ENCODE data around the gene MED12.
"Not testable (repeated sequence)": the region's sequence is repeated elsewhere in the genome, so short reads cannot be mapped to it uniquely, and the experiment has no call there.

MED12 gene

GRCh38 chrX:71173440-71173839 is 55.0 kb downstream of the MED12 start:
- Histone ChIP-seq H3K9ac (ENCODE audit: low read length) (no peak overlapping the region), H4K8ac (ENCODE audit: low read depth, low read length) (no peak overlapping the region), H3K79me2 (ENCODE audit: control insufficient read depth, insufficient read depth, low read length) (no peaks in the 10 kb centered on the region), H2BK5ac (ENCODE audit: low read length) (no peak overlapping the region), H3K79me1 (ENCODE audit: low read length) (no peaks in the 10 kb centered on the region), H3K4me3 (ENCODE audit: low read length) (no peak overlapping the region), H4K5ac (ENCODE audit: low read length) (no peak overlapping the region), H3K4ac (ENCODE audit: low read depth, low read length) (no peak overlapping the region), H3K27me3 (ENCODE audit: insufficient read depth, low read length, poor library complexity) (no peaks in the 10 kb centered on the region), H3K36me3 (ENCODE audit: control insufficient read depth, insufficient read depth, low read length) (no peaks in the 10 kb centered on the region), H3K4me2 (ENCODE audit: low read length) (no peak overlapping the region), H3K23ac (ENCODE audit: low read length) (no peak overlapping the region), H3K18ac (ENCODE audit: low read length) (no peak overlapping the region), H3K27ac (ENCODE audit: low read depth, low read length) (no peak overlapping the region), H3K4me1 (ENCODE audit: control insufficient read depth, low read depth, low read length) (no peaks in the 10 kb centered on the region), H2BK15ac (replicated peaks; ENCODE audit: low read depth) (no peak overlapping the region), H2BK120ac (ENCODE audit: low read depth, low read length) (no peak overlapping the region), H2AK5ac (ENCODE audit: low read length) (no peak overlapping the region), H3K56ac (ENCODE audit: low read length) (no peak overlapping the region)
- no peak for DNase-seq
- no CpG with 5 or more reads among the region's 2 CpGs for WGBS (ENCODE audit: extremely low coverage, insufficient coverage, low lambda C conversion rate)

- H3K4me3 ChIP-seq (ENCODE audit: low read length), result no peak overlapping the region
- no peak overlapping the region for H2BK5ac ChIP-seq (ENCODE audit: low read length)
- DNase-seq, result no peak
- H4K5ac ChIP-seq (ENCODE audit: low read length), result no peak overlapping the region
- no peaks in the 10 kb centered on the region for H3K36me3 ChIP-seq (ENCODE audit: control insufficient read depth, insufficient read depth, low read length)
- no peak overlapping the region for H3K56ac ChIP-seq (ENCODE audit: low read length)
- H3K23ac ChIP-seq (ENCODE audit: low read length), result no peak overlapping the region
- H3K27ac ChIP-seq (ENCODE audit: low read depth, low read length), result no peak overlapping the region
- no peak overlapping the region for H3K4me2 ChIP-seq (ENCODE audit: low read length)
- H2AK5ac ChIP-seq (ENCODE audit: low read length), result no peak overlapping the region
- H3K9ac ChIP-seq (ENCODE audit: low read length), result no peak overlapping the region
- no peaks in the 10 kb centered on the region for H3K79me2 ChIP-seq (ENCODE audit: control insufficient read depth, insufficient read depth, low read length)
- no peaks in the 10 kb centered on the region for H3K4me1 ChIP-seq (ENCODE audit: control insufficient read depth, low read depth, low read length)
- no CpG with 5 or more reads among the region's 1 CpG for WGBS (ENCODE audit: extremely low coverage, insufficient coverage, low lambda C conversion rate)
- H2BK120ac ChIP-seq (ENCODE audit: low read depth, low read length), result no peak overlapping the region
- H4K8ac ChIP-seq (ENCODE audit: low read depth, low read length), result no peak overlapping the region
- H3K4ac ChIP-seq (ENCODE audit: low read depth, low read length), result no peak overlapping the region
- no peak overlapping the region for H3K18ac ChIP-seq (ENCODE audit: low read length)
- H3K27me3 ChIP-seq (ENCODE audit: insufficient read depth, low read length, poor library complexity), result no peaks in the 10 kb centered on the region
- no peaks in the 10 kb centered on the region for H3K79me1 ChIP-seq (ENCODE audit: low read length)
- H2BK15ac ChIP-seq (replicated peaks; ENCODE audit: low read depth), result no peak overlapping the region
Measured at GRCh38 chrX:71174795-71175194, 56.4 kb downstream of the MED12 start.

DNA sequence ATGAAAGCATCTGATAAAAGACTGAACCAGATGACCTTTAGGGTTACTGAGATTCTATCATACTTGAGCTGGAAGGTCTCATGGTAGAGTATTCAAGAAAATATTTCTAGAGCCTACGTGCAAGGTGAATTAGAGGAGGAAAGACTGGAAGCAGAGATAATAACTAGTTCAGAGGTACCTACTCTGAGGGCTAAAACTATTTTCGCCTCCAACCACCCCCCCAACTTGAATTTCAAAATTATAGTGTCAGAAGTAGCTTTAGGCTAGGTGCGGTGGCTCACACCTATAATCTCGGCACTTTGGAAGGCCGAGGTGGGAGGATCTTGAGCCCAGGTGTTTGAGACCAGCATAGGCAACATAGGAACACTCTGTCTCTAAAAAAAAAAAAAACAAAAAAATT is 57.1 kb downstream of the MED12 start:
- Histone ChIP-seq H2BK15ac (replicated peaks; ENCODE audit: low read depth) (no peak overlapping the region), H3K36me3 (ENCODE audit: control insufficient read depth, insufficient read depth, low read length) (no peaks in the 10 kb centered on the region), H3K4ac (ENCODE audit: low read depth, low read length) (no peak overlapping the region), H2AK5ac (ENCODE audit: low read length) (no peak overlapping the region), H3K4me3 (ENCODE audit: low read length) (no peak overlapping the region), H2BK120ac (ENCODE audit: low read depth, low read length) (no peak overlapping the region), H4K5ac (ENCODE audit: low read length) (no peak overlapping the region), H2BK5ac (ENCODE audit: low read length) (no peak overlapping the region), H3K79me1 (ENCODE audit: low read length) (no peaks in the 10 kb centered on the region), H3K4me2 (ENCODE audit: low read length) (no peak overlapping the region), H3K4me1 (ENCODE audit: control insufficient read depth, low read depth, low read length) (no peaks in the 10 kb centered on the region), H3K27ac (ENCODE audit: low read depth, low read length) (no peak overlapping the region), H3K18ac (ENCODE audit: low read length) (no peak overlapping the region), H3K56ac (ENCODE audit: low read length) (no peak overlapping the region), H3K27me3 (ENCODE audit: insufficient read depth, low read length, poor library complexity) (no peaks in the 10 kb centered on the region), H3K9ac (ENCODE audit: low read length) (no peak overlapping the region), H3K23ac (ENCODE audit: low read length) (no peak overlapping the region), H3K79me2 (ENCODE audit: control insufficient read depth, insufficient read depth, low read length) (no peaks in the 10 kb centered on the region), H4K8ac (ENCODE audit: low read depth, low read length) (no peak overlapping the region)
- no peak for DNase-seq
- WGBS (ENCODE audit: extremely low coverage, insufficient coverage, low lambda C conversion rate), result no CpG with 5 or more reads among the region's 5 CpGs

GRCh38 chrX:71177327-71177726 is 58.9 kb downstream of the MED12 start:
- no peaks in the 10 kb centered on the region for H3K79me2 ChIP-seq (ENCODE audit: control insufficient read depth, insufficient read depth, low read length)
- H3K4me3 ChIP-seq (ENCODE audit: low read length), result no peak overlapping the region
- H3K4me1 ChIP-seq (ENCODE audit: control insufficient read depth, low read depth, low read length), result no peaks in the 10 kb centered on the region
- H4K5ac ChIP-seq (ENCODE audit: low read length), result no peak overlapping the region
- H3K18ac ChIP-seq (ENCODE audit: low read length), result no peak overlapping the region
- H3K27ac ChIP-seq (ENCODE audit: low read depth, low read length), result no peak overlapping the region
- no peak overlapping the region for H3K4me2 ChIP-seq (ENCODE audit: low read length)
- H3K23ac ChIP-seq (ENCODE audit: low read length), result no peak overlapping the region
- no CpG with 5 or more reads among the region's 3 CpGs for WGBS (ENCODE audit: extremely low coverage, insufficient coverage, low lambda C conversion rate)
- no peaks in the 10 kb centered on the region for H3K36me3 ChIP-seq (ENCODE audit: control insufficient read depth, insufficient read depth, low read length)
- H3K56ac ChIP-seq (ENCODE audit: low read length), result peak overlapping the region; percentile 15
- H2AK5ac ChIP-seq (ENCODE audit: low read length), result no peak overlapping the region
- no peaks in the 10 kb centered on the region for H3K79me1 ChIP-seq (ENCODE audit: low read length)
- no peak overlapping the region for H4K8ac ChIP-seq (ENCODE audit: low read depth, low read length)
- no peak overlapping the region for H2BK5ac ChIP-seq (ENCODE audit: low read length)
- no peaks in the 10 kb centered on the region for H3K27me3 ChIP-seq (ENCODE audit: insufficient read depth, low read length, poor library complexity)
- H2BK15ac ChIP-seq (replicated peaks; ENCODE audit: low read depth), result no peak overlapping the region
- no peak overlapping the region for H3K4ac ChIP-seq (ENCODE audit: low read depth, low read length)
- no peak overlapping the region for H2BK120ac ChIP-seq (ENCODE audit: low read depth, low read length)
- DNase-seq, result no peak
- H3K9ac ChIP-seq (ENCODE audit: low read length), result no peak overlapping the region

DNA sequence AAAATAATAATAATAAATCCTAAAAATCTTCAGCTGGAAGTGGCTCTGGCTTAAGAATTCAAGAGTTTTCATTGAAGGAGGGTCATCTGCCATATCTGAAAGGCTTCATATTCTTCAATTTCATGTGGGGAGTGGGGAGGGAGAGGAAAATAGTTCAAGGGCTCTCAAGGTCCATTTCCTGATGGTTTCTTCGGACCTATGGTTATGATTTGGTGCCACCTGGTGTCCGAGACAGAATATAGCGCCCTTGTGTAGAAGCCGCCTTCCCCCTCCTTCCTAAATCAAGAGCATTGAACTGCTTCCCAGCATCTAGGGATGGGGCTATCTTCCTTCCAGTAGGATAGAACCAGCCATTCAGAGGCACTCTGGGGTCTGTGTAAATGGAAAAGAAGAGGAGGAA is 60.5 kb downstream of the MED12 start:
- H3K4me1 ChIP-seq (ENCODE audit: control insufficient read depth, low read depth, low read length), result peaks cover 4% of the 10 kb centered on the region
- H3K27me3 ChIP-seq (ENCODE audit: insufficient read depth, low read length, poor library complexity), result no peaks in the 10 kb centered on the region
- H3K4me2 ChIP-seq (ENCODE audit: low read length), result no peak overlapping the region
- H2BK120ac ChIP-seq (ENCODE audit: low read depth, low read length), result no peak overlapping the region
- H3K4me3 ChIP-seq (ENCODE audit: low read length), result no peak overlapping the region
- H3K9ac ChIP-seq (ENCODE audit: low read length), result no peak overlapping the region
- no peak overlapping the region for H4K8ac ChIP-seq (ENCODE audit: low read depth, low read length)
- no peak overlapping the region for H3K23ac ChIP-seq (ENCODE audit: low read length)
- DNase-seq, result peak; percentile 81
- H3K27ac ChIP-seq (ENCODE audit: low read depth, low read length), result no peak overlapping the region
- H3K56ac ChIP-seq (ENCODE audit: low read length), result no peak overlapping the region
- H2BK15ac ChIP-seq (replicated peaks; ENCODE audit: low read depth), result no peak overlapping the region
- no peak overlapping the region for H4K5ac ChIP-seq (ENCODE audit: low read length)
- no peak overlapping the region for H3K18ac ChIP-seq (ENCODE audit: low read length)
- no peak overlapping the region for H2BK5ac ChIP-seq (ENCODE audit: low read length)
- H3K4ac ChIP-seq (ENCODE audit: low read depth, low read length), result no peak overlapping the region
- no peaks in the 10 kb centered on the region for H3K79me1 ChIP-seq (ENCODE audit: low read length)
- H2AK5ac ChIP-seq (ENCODE audit: low read length), result no peak overlapping the region
- H3K36me3 ChIP-seq (ENCODE audit: control insufficient read depth, insufficient read depth, low read length), result no peaks in the 10 kb centered on the region
- no CpG with 5 or more reads among the region's 4 CpGs for WGBS (ENCODE audit: extremely low coverage, insufficient coverage, low lambda C conversion rate)
- no peaks in the 10 kb centered on the region for H3K79me2 ChIP-seq (ENCODE audit: control insufficient read depth, insufficient read depth, low read length)

DNA sequence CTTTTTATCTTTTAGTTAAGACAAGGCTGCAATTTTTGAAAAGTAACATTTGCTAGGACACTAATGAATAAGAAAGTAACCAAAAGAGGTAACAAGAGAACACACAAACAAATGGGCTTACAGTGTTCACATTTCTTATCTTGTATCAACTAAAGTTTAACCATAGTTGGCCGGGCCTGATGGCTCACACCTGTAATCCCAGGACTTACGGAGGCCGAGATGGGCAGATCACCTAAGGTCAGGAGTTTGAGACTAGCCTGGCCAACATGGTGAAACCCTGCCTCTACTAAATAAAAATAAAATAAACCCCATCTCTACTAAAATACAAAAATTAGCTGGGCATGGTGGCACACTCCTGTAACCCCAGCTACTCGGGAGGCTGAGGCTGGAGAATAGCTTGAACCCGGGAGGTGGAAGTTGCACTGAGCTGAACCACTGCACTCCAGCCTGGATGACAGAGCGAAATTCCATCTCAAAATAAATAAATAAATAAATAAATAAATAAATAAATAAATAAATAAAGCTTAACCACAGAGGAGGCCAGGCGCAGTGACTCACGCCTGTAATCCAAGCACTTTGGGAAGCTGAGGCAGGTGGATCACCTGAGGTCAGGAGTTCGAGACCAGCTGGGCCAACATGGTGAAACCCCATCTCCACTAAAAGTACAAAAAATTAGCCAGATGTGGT is 62.3 kb downstream of the MED12 start:
- not testable (repeated sequence) for H3K79me1 ChIP-seq (ENCODE audit: low read length); H3K9ac ChIP-seq (ENCODE audit: low read length); H2BK5ac ChIP-seq (ENCODE audit: low read length); H2BK120ac ChIP-seq (ENCODE audit: low read depth, low read length); H3K56ac ChIP-seq (ENCODE audit: low read length); H3K36me3 ChIP-seq (ENCODE audit: control insufficient read depth, insufficient read depth, low read length); H4K8ac ChIP-seq (ENCODE audit: low read depth, low read length); H3K4me1 ChIP-seq (ENCODE audit: control insufficient read depth, low read depth, low read length); H3K4me2 ChIP-seq (ENCODE audit: low read length); H3K27ac ChIP-seq (ENCODE audit: low read depth, low read length); H3K27me3 ChIP-seq (ENCODE audit: insufficient read depth, low read length, poor library complexity); H3K4me3 ChIP-seq (ENCODE audit: low read length); H3K79me2 ChIP-seq (ENCODE audit: control insufficient read depth, insufficient read depth, low read length); H2BK15ac ChIP-seq (replicated peaks; ENCODE audit: low read depth); DNase-seq; H3K18ac ChIP-seq (ENCODE audit: low read length); H3K23ac ChIP-seq (ENCODE audit: low read length); H2AK5ac ChIP-seq (ENCODE audit: low read length); H4K5ac ChIP-seq (ENCODE audit: low read length)
- H3K4ac ChIP-seq (ENCODE audit: low read depth, low read length), result peak overlapping the region; percentile 31
- no CpG with 5 or more reads among the region's 9 CpGs for WGBS (ENCODE audit: extremely low coverage, insufficient coverage, low lambda C conversion rate)

All from mesendoderm (in vitro differentiated cells).